Endothelial cell of umbilical vein (primary cell): ENCODE measurements around the gene HID1. TPM values are rescaled to one million over a fixed set of nuclear protein-coding genes. Genes with fewer than 3 reads are reported as not detected.
A peak's percentile ranks its signal among the peaks of the same experiment; 100 is the strongest.

Source experiments
- BruUV-seq: library from RNA; stranded (reverse); fragments of 400-500 nt; replicated peaks from 2 replicates; lab custom pipeline; 2021; lab: Mats Ljungman, UMichigan
- CTCF ChIA-PET: fragments of 300-600, 350-600 bp; sonication (Branson Sonifier 250); formaldehyde crosslinking; loops from one replicate; lab custom pipeline; 2021; ENCODE audit warnings: antibody characterized with exemption, inconsistent platforms; lab: Charles Lee
- POLR2A ChIA-PET: fragments of 300-600, 350-600 bp; sonication (Branson Sonifier 250); formaldehyde crosslinking; loops from one replicate; lab custom pipeline; 2021; ENCODE audit warnings: antibody characterized with exemption, inconsistent platforms; lab: Charles Lee
- DNase-seq: peaks from one replicate; pipeline ENCODE4 v3.0.0-alpha.2; 2011; ENCODE audit warnings: low read depth, low spot score
- FAIRE-seq: peaks from 2 replicates; lab custom pipeline; 2011; peaks lifted over from hg19 to GRCh38; lab: Jason Lieb, UNC
- H2AFZ ChIP-seq: 2 replicates; pipeline ENCODE4 v1.6.0; 2012; ENCODE audit warnings: low read depth, low read length, control low read depth, inconsistent platforms
- H3K27ac ChIP-seq: 2 replicates; pipeline ENCODE4 v1.5.1; 2011; ENCODE audit warnings: low read depth, mild to moderate bottlenecking, control low read depth, low read length, moderate library complexity; ENCODE audit not compliant: insufficient read depth
- H3K27me3 ChIP-seq, 2 experiments: 2 replicates each; pipeline versions ENCODE4 v1.6.0 to v1.6.1; 2011; ENCODE audit warnings: low read length in 2 of 2, mixed read lengths in 1 of 2; ENCODE audit not compliant: control insufficient read depth in 2 of 2, insufficient read depth in 2 of 2
- H3K36me3 ChIP-seq, 2 experiments: 2 replicates in 1 of 2; 3 replicates in 1 of 2; pipeline ENCODE4 v1.5.1; 2011; ENCODE audit warnings: low read length in 2 of 2, mild to moderate bottlenecking in 1 of 2, moderate library complexity in 1 of 2; ENCODE audit not compliant: control insufficient read depth in 2 of 2, insufficient read depth in 2 of 2; ENCODE audit errors: extremely low read depth in 1 of 2
- H3K4me1 ChIP-seq: 3 replicates; pipeline ENCODE4 v1.5.1; 2011; ENCODE audit warnings: mild to moderate bottlenecking, low read length; ENCODE audit not compliant: control insufficient read depth, insufficient read depth; ENCODE audit errors: extremely low read depth
- H3K4me2 ChIP-seq: 2 replicates; pipeline ENCODE4 v1.6.1; 2011; ENCODE audit warnings: low read length, control low read depth, mixed read lengths; ENCODE audit not compliant: insufficient read depth
- H3K4me3 ChIP-seq, 3 experiments: fragments of 200-600 bp in 1 of 3; sonication (generic), shearing (Covaris generic) in 1 of 3; replicated peaks in 1 of 3; 2 replicates each; pipeline ENCODE4 v1.5.1; 2011 to 2016; ENCODE audit warnings: control low read depth in 3 of 3, low read length in 3 of 3, mild to moderate bottlenecking in 2 of 3, inconsistent platforms in 1 of 3, low read depth in 1 of 3, moderate library complexity in 1 of 3; ENCODE audit not compliant: insufficient read depth in 1 of 3
- H3K79me2 ChIP-seq: 2 replicates; pipeline ENCODE4 v1.6.0; 2012; ENCODE audit warnings: low read length, inconsistent platforms; ENCODE audit not compliant: control insufficient read depth, insufficient read depth
- H3K9ac ChIP-seq: replicated peaks from 2 replicates; pipeline ENCODE3; 2011; ENCODE audit warnings: low read length, control low read depth; ENCODE audit not compliant: insufficient read depth; ENCODE audit errors: extremely low read depth
- H3K9me1 ChIP-seq: replicated peaks from 3 replicates; pipeline ENCODE4 v1.6.0; 2011; ENCODE audit warnings: mild to moderate bottlenecking, low read length; ENCODE audit not compliant: control insufficient read depth, insufficient read depth; ENCODE audit errors: extremely low read depth
- H3K9me3 ChIP-seq: replicated peaks from 2 replicates; pipeline ENCODE4 v1.5.1; 2012; ENCODE audit warnings: low read length, inconsistent platforms; ENCODE audit not compliant: control insufficient read depth, insufficient read depth
- H4K20me1 ChIP-seq: replicated peaks from 2 replicates; pipeline ENCODE3; 2011; ENCODE audit warnings: mild to moderate bottlenecking, low read length; ENCODE audit not compliant: control insufficient read depth, insufficient read depth; ENCODE audit errors: extremely low read depth
- FOS ChIP-seq: IDR thresholded peaks from 2 replicates; pipeline ENCODE4 v1.6.1; 2011; ENCODE audit warnings: mild to moderate bottlenecking, low read length, moderate library complexity, borderline replicate concordance; ENCODE audit not compliant: insufficient read depth
- JUN ChIP-seq: IDR thresholded peaks from 2 replicates; pipeline ENCODE4 v1.6.1; 2011; ENCODE audit warnings: borderline replicate concordance, low read depth; ENCODE audit not compliant: insufficient read length, insufficient read depth
- MYC ChIP-seq: IDR thresholded peaks from one replicate; pipeline ENCODE4 v1.6.1; 2011; ENCODE audit warnings: mild to moderate bottlenecking, low read depth, low read length
- POLR2A ChIP-seq: IDR thresholded peaks from 2 replicates; pipeline ENCODE4 v1.6.1; 2012; ENCODE audit warnings: low read depth, mild to moderate bottlenecking, control low read depth, low read length
- POLR2AphosphoS5 ChIP-seq: IDR thresholded peaks from 2 replicates; pipeline ENCODE4 v1.6.1; 2012; ENCODE audit warnings: low read depth, mild to moderate bottlenecking, control low read depth, low read length, moderate library complexity; ENCODE audit not compliant: insufficient read depth
- dilution Hi-C: fragments of 300-500 bp; cut with MboI; formaldehyde crosslinking; loops from one replicate; pipeline ENCODE4 v1.15.0; 2019; ENCODE audit warnings: low sequenced_read_pairs; ENCODE audit not compliant: extremely low pct_ligation_motif_present
- intact Hi-C: fragments of 100-400 bp; cut with micrococcal nuclease; formaldehyde crosslinking; loops from one replicate; pipeline ENCODE4 v1.10.0; 2022
- polyA plus RNA-seq, 4 experiments: library from polyadenylated mRNA; depleted of rRNA in 3 of 4; stranded (reverse) in 3 of 4; unstranded in 1 of 4; fragments of >200 nt; gene quantifications; 2 replicates each; pipeline versions ENCODE4 v1.2.1 to v1.2.3, GENCODE V29; 2011 to 2012; ENCODE audit warnings: missing spikeins in 1 of 4
- total RNA-seq: library from RNA; stranded (reverse); gene quantifications from 2 replicates; pipeline ENCODE4 v1.2.3, GENCODE V29; 2021
- TF ChIP-seq, protein P1 (sequence below): IDR thresholded peaks from 2 replicates; pipeline ENCODE4 v1.6.1; 2011; ENCODE audit not compliant: insufficient read depth, insufficient read length
- TF ChIP-seq, protein P2 (sequence below), 2 donors: IDR thresholded peaks; 1 replicate in 1 of 2; 2 replicates in 1 of 2; pipeline ENCODE4 v1.5.1; 2011; ENCODE audit warnings: low read length in 2 of 2, mild to moderate bottlenecking in 2 of 2, moderate library complexity in 2 of 2, control low read depth in 1 of 2, inconsistent platforms in 1 of 2, low read depth in 1 of 2; ENCODE audit not compliant: insufficient read depth in 1 of 2; ENCODE audit errors: extremely low read depth in 1 of 2

HID1 gene
- total and polyA plus RNA-seq, 2 donors (not counting 3 experiments of a cell fraction or from before 2014, with no cell fraction given), result 41.4 to 53.3 TPM

DNA sequence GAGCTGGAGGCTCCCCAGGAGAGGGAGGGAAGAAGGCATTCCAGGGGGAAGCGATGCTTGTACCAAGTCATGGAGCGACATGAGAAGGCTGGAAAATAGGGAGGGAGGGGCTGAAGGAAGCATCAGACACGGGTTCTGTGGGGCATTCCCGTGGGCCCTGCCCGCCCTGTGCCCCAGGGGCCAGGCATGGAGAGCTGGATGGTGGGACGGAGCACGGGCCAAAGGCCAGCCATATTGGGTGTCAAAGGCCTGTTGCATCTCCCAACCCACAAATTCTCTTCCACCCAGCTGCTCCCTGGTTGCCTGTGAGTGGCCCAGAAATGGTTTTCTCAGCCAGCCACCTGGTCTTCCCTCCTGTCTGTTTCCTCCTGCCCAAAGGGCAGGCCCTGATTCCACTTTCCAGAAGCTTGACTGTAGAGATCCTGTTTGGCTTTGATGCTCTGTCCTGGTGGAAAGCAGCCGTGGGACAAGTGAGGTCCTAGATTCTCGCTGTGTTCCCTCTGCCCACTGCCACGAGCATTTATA, 18.1 kb upstream of the HID1 start:
- POLR2A ChIA-PET, result no interaction called here
- no peaks in the 10 kb centered on the region for H3K9me3 ChIP-seq
- CTCF ChIA-PET, result interaction anchor here (0.6 to 1.7 kb wide), 4 partner anchors 22 to 86 kb away, joined by 3 to 8 read pairs (median 3); partner anchors contain the start of gene MRPL58
- H4K20me1 ChIP-seq, result no peaks in the 10 kb centered on the region
- no peak overlapping the region for H3K9ac ChIP-seq
- TF ChIP-seq FOS, result no peak
- TF ChIP-seq, protein P1, sequence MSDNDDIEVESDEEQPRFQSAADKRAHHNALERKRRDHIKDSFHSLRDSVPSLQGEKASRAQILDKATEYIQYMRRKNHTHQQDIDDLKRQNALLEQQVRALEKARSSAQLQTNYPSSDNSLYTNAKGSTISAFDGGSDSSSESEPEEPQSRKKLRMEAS, result no peak
- no peak for TF ChIP-seq MYC
- intact Hi-C loops (no loop called here), dilution Hi-C loops (no loop called here)
- no peak overlapping the region for H3K4me2 ChIP-seq
- no peak overlapping the region for H3K4me3 ChIP-seq
- H3K36me3 ChIP-seq, result no peaks in the 10 kb centered on the region
- H2AFZ ChIP-seq, result no peak overlapping the region
- DNase-seq, result no peak
- peaks cover 21% of the 10 kb centered on the region for H3K79me2 ChIP-seq
- H3K27ac ChIP-seq, result no peak overlapping the region
- no peak for FAIRE-seq
- no TSS peak for BruUV-seq
- no peaks in the 10 kb centered on the region for H3K27me3 ChIP-seq
- peaks cover 9% of the 10 kb centered on the region for H3K4me1 ChIP-seq
- no peaks in the 10 kb centered on the region for H3K9me1 ChIP-seq

DNA sequence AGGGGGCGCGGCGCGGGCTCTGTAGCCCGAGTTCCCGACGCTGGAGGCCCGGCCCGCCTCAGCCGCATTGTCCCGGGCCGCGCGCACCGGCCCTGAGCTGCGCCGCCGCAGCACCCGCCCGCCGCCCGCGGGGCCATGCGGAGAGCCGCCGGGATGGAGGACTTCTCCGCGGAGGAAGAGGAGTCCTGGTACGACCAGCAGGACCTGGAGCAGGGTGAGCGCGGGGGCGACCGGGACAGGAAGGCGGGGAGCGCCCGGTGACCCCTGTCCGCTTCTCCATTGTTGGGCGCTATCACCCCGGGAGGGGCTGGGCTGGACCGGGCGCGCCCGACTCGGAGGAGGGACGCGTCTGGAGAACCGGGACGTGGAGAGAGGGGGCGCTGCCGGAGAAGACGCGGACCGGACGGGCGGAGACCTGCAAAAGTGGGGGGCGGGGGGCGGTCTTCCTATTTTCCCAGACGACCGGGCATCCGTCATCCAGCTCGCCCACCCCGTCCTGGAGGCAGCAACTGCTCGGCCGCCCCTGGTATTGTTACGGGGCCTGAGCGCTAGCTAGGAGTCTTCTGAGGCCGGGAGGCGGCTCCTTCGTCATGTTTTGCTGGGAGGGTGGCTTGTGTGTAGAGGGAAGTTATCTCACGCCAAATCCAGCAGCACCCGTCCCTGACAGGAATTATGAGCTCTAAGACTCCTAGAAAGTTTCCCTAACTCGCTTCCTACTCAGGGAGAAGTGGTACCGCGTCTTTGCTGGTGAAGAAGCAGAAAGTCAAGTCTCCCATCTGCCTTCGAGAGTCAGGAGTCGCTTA, 15.6 kb upstream of the HID1 start:
- peaks cover 9% of the 10 kb centered on the region for H3K4me1 ChIP-seq
- no peaks in the 10 kb centered on the region for H4K20me1 ChIP-seq
- no peaks in the 10 kb centered on the region for H3K9me1 ChIP-seq
- TF ChIP-seq, protein P2, sequence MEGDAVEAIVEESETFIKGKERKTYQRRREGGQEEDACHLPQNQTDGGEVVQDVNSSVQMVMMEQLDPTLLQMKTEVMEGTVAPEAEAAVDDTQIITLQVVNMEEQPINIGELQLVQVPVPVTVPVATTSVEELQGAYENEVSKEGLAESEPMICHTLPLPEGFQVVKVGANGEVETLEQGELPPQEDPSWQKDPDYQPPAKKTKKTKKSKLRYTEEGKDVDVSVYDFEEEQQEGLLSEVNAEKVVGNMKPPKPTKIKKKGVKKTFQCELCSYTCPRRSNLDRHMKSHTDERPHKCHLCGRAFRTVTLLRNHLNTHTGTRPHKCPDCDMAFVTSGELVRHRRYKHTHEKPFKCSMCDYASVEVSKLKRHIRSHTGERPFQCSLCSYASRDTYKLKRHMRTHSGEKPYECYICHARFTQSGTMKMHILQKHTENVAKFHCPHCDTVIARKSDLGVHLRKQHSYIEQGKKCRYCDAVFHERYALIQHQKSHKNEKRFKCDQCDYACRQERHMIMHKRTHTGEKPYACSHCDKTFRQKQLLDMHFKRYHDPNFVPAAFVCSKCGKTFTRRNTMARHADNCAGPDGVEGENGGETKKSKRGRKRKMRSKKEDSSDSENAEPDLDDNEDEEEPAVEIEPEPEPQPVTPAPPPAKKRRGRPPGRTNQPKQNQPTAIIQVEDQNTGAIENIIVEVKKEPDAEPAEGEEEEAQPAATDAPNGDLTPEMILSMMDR (IDR thresholded peaks at IDR 0.05; ENCODE audit: extremely low read depth in 1 of 2, insufficient read depth in 1 of 2, low read depth in 1 of 2, low read length in 2 of 2), result peak in 1 of 2 donors; percentile 35
- no peak for TF ChIP-seq JUN
- TF ChIP-seq POLR2A, result peak; percentile 67
- TF ChIP-seq POLR2AphosphoS5, result peak; percentile 27
- H2AFZ ChIP-seq, result peak overlapping the region; percentile 88
- H3K9me3 ChIP-seq, result no peaks in the 10 kb centered on the region
- FAIRE-seq (peak; percentile 72), DNase-seq (peak; percentile 84)
- peak overlapping the region; percentile 96 for H3K9ac ChIP-seq
- dilution Hi-C loops (no loop called here), intact Hi-C loops (loop anchor here (1.0 kb wide), 2 partner anchors 24 to 46 kb away; partner anchors contain the start of gene MRPL58)
- H3K27me3 ChIP-seq, result no peaks in the 10 kb centered on the region
- H3K79me2 ChIP-seq, result peaks cover 19% of the 10 kb centered on the region
- H3K36me3 ChIP-seq, result no peaks in the 10 kb centered on the region
- ChIA-PET CTCF (interaction anchor here (0.6 to 2.9 kb wide), 16 partner anchors 14 to 252 kb away, joined by 3 to 33 read pairs (median 4); partner anchors contain the start of genes HID1 and MRPL58), POLR2A (interaction anchor here (1.5 to 2.3 kb wide), 4 partner anchors 16 to 115 kb away, joined by 3 to 17 read pairs (median 7); partner anchors contain the start of genes FDXR, HID1 and MRPL58)
- peak overlapping the region; percentile 47 to 89 (median 67) for H3K4me3 ChIP-seq
- H3K27ac ChIP-seq, result peak overlapping the region; percentile 93
- BruUV-seq, result TSS peak; percentile 99
- peak overlapping the region; percentile 84 for H3K4me2 ChIP-seq
